HG03460 (cell line): ENCODE results near the gene DEPDC1B.
"Not testable (repeated sequence)": the region's sequence is repeated elsewhere in the genome, so short reads cannot be mapped to it uniquely, and the experiment has no call there.

Experiments used
- ATAC-seq: cut with Tn5 transposase; IDR thresholded peaks from one replicate; pipeline ENCODE4 v1.9.1; 2021; ENCODE audit not compliant: unreplicated experiment

DEPDC1B gene

DNA sequence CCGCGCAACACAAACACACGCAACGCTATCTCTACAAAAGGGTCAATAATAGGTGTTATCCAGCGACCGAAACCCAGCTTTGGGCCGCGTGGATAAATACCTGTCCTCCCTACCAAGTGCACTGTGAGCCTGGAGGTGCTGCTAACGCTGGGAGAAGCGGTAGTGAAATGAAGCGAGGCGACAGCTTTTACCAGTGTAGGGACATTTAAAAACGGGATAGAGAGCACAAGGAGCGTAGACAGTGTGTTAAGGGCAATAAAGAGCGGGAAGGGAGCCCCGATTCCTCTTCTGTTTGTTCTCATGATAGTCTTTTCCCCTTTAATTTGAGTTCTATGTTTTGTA lies 421 bp upstream of the DEPDC1B start:
- peak; percentile 18 for ATAC-seq

DNA sequence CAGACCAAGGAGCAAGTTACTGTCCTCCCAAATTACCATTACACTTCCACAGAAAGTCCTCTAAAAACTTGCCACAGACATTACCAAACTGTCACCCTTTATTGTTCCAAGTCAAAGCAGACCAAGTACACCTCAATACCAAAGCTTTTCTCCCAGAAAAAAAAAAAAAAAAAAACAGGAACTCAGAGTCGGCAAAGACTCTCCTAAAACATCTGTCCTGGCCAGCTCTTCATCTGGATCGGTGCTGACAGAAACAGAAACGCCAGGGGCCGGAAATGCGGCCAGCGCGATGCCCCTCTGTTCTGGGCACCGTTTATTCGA lies 718 bp downstream of the DEPDC1B start:
- no peak for ATAC-seq

DNA sequence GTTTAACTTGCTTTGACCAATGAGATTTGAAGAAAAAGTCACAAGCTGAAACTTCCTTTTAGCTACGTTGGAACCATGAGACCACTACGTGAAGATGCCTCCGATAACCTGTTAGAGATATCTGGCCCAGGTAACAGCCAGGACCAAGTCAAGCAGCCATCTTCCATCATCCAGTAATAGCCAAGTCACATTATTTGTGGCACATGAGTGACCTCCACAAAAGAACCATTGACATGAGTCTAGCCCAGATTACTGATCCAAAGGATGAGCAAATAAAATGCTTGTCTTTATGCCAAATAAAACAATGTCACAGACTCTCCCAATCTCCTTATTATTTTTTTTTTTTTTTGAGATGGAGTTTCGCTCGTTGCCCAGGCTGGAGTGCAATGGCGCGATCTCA lies 1.6 kb downstream of the DEPDC1B start:
- ATAC-seq: no peak

DNA sequence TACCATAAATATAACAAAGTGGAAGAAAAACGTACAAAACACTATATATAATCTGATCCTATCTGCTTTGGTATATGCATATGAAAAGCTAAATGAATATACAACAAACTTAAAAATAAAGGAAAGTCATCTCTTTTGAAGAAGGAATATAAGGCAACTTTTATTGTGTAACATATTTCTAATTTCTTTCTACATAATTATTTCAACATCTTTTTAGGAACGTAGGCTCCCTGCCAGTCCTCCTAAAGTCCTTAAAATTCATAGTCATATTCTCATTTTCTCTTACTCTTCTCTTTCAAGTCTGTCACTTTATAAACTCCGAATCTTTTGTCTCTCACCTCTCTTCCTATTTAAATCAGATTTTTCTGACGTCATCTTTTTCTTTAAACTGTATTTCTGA lies 9.6 kb downstream of the DEPDC1B start:
- ATAC-seq: no peak

DNA sequence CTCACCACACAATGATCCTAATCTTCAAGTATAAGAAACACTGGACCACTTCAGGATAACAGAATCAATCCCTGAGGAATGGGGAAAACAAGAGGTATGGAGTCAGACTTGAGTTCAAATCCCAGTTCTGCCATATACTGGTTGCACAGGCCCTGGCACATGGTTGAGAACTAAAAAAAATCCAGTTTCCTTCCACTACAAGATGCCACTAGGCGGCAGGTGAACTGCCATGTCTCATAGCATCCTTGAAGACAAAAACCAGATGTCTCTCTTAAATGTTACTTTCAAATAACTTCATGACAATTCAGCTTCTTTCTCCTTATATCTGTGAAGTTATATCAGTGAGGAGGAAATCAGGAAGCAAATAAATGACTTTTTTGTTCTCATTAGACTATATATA lies 11.0 kb downstream of the DEPDC1B start:
- ATAC-seq: no peak

DNA sequence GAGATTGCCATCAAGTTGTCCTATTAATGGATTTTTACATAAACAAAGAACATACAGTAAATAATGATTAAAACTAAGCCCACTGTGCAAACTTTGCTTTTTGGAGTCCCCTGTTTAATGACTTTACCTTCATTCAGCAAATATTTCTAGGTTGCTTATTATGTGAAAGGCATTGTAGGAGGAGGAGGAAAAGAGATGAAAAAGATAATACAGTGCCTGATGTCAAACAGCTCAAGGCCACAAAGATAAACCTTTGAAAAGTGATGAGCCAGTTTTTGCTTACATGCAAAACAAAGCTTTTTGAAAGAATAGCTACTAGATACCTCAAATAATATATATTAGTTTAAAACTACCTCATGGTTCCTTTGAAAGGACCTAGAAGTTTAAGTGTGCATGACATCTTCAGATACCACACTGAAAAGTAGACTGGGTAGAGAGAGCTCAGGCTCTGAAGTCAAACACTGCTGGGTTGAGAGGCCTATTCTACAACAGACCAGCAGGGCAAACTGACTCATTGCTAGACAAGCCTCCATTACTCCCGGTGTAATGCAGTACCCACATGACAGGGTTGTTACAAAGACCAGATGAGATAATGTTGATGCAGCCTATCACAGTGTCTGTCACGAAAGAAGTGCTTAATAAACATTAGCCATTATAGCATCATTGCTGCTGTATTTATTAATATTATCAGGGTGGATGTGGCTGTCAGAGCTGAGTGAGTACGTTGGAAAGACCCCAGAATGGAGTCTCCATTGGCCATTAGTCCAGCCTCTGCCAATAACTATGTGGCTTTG lies 11.8 kb downstream of the DEPDC1B start:
- ATAC-seq: peak; percentile 93

DNA sequence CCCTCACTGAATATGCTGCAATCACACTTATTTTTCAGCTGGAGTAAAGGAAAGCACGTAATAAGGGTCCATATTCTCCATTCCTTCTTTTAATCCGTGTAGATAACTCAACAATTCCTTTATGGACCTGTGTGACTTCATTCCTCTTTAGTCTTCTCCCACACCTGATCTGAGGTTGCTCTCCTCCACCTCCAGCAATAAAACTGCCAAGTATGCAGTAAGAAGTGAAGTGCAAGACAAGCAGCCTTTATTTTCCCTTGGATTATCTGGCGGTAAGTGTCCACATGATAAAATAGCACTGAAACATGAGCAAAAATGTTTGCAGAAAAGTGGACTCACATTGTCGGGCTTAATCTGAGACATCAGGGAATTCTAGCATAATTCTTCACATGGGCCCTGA lies 13.8 kb downstream of the DEPDC1B start:
- ATAC-seq: no peak

DNA sequence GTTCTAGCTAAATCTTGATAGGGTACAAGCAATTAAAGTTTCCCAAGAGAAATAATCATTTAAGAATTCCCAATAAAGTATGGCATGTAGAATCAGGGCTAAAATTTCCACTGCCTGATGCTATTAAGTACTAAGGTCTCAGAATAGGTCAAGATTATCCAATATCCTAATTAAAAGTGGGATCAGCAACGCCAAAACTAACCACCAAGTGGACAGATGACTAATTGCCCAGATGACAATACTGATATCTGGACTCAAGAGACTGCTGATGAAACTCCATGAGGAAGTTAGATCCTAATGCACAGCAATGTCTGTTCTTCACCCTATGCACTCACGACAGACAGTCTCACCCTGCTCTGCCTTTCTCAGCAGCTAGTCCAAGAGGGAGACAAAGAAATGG lies 14.3 kb downstream of the DEPDC1B start:
- ATAC-seq: no peak

DNA sequence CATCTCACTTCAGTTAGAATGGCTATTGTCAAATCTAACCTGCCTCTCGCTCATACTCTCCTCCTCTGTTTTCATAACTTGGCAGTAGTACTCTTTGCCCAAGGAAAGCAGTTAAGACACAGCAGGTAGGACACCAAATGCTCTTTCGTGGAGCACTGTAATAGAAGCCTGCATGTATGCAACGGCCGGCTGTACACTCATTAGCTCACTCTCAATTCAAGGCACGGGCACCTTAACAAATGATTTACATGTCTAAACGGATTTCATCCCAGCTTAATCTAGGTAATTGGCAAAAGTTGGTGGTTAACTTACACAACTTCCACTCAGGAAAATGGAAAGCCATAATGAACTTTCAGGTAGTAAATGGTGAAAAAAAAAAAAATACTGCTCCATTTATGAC lies 14.9 kb downstream of the DEPDC1B start:
- no peak for ATAC-seq

DNA sequence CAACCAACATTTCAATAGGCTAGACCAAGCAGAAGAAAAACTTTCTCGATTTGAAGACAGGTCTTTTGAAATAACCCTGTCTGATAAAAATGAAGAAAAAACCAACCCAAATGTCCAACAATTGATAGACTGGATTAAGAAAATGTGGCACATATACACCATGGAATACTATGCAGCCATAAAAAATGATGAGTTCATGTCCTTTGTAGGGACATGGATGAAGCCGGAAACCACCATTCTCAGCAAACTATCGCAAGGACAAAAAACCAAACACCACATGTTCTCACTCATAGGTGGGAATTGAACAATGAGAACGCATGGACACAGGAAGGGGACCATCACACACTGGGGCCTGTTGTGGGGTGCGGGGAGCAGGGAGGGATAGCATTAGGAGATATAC lies 18.0 kb downstream of the DEPDC1B start:
- ATAC-seq: not testable (repeated sequence)

DNA sequence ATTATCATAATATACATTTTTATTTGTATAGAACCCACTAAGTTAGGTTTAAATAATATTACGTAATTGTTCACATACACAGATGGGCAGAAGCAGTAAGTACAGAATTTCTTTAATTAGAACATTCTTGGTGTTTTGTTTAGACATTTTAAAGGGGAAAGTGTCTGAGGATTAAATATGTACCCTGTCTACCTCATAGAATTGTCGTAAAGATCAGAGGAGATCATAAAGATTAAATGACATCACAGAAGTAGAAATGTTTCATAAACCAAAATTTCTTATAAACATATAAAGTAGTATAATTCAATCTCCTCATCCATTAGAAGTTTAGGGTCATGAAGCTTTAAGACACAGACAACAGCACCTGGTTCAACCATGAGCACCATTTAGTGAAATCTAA lies 20.1 kb downstream of the DEPDC1B start:
- ATAC-seq: no peak

DNA sequence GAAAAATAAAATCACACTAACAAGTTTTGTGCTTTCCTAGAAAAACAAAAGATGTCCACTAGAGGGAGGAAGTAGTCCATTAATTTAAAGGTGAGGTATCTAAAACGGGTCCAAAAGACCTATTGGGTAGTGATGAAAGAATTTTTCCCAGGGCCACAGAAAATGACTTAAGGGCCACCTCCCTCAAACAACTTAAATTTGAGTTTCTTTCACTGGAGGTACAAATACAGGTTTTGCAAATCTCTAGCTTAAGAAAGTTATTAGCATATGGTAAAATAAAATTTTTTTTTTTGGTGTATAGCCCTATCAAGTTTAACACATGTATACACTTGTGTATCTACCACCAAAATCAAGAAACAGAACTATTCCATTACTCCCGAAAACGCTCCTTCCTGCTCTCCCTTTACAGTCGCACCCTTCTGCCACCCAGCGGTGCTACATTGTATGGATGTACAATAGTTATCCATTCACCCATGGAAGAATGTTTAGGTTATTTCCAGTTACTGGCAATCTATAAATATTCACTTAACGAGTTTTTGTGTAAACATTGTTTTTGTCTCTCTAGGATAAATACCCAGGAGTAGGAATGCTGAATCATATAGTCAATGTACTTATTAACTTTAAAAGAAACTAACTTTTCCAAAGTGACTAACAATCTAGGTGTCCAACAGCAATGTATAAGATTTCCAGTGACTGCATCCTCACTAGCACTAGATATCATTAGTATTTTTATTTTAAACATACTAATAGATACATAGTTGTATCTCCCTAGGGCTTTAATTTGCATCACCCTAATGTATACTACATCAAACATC lies 21.9 kb downstream of the DEPDC1B start:
- peak; percentile 61 for ATAC-seq

DNA sequence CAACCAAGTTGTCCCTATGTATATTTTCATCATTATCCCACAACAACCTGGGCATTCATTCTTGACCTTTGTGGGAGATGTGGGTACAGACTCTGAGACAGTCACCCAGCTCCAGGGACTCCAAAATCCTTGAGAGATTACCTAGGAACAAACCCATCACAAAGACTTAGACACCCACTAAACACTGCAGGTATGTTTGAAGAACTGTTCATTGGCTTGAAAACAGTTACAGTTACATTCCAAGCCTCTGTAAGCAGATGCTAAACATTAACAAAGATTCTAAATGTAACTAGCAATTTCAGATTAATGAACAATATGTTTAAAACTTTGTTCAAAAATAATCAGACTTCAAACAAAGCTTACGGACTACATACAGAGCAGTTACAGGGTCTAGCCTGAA lies 24.7 kb downstream of the DEPDC1B start:
- ATAC-seq: no peak

DNA sequence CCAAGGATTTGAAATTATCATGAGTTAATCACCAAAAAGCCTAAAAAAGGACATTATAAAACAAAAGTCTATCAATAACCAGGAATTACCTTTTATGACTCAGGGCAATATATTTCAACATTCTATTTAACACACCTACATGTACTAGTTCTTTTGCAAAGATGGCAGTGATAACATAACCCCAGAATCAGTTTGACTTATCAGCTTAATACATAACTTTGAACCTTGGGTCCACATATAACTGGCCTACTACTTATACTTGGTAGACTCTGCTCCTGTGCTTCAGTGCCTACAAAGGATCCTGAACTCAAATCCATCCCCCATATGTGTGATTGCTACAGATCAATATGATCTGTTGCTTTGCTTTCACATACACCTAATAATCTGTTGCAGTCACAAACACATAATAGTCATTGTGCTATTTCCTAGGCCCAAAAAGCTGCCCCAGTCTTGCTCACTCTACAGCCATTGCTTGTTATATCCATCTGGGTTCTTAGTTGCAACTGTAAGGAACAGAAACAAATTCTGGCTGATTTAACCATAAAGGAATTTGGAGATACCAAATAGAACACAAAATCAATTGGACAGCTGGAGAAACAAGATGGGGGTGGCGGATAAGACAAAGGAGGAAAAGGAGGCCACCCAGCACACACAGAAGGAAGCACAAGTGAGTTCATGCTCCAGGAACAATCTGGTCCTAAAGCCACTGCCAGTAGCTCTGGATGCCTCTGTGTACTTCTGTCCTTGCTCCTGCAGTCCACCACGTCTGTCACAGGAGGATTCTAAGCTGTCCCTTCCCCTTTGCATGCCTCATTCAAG lies 25.5 kb downstream of the DEPDC1B start:
- no peak for ATAC-seq

DNA sequence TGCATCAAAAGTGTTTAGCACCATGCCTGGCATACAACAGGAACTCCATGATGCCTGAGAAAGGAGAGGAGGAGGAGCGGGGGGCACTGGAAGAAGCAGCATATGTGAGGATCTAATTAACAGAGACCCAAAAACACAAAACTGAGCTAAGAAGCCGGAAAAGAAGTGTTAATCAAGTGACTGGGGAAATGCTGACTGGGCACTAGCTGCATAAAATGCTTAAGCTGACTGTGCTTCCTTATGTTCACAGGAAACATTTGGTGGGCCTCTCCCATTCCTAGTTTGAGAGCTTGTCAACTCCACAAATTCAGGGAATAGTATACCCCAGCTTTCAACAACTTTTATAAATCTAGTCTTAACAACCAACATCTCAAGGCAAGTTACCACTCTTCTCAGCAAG lies 26.6 kb downstream of the DEPDC1B start:
- ATAC-seq: no peak

DNA sequence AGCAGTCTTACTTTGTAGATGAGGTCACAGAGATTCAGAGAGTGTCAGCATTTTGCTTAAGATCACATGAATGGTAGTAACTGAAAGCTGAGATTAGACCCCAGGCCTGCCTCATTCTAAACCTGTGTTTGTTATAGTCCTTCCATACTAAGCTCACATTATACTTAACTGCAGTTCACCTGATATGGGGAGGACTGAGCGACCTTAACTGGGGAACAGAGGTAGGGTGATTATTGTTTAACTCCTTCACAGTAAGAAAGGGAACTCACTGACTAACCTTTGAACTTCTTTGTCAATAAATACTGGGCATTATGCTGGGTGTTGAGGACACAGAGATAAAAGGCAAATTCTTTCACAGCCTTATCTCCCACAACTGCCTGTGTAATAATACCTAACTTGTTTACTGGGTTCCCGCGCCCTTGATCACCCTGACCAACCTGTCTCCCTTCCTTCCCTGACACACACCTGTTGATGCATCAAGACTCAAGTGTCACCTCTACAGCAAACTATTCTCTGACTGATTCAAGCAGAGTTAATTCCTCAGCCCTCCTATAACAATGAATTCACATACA lies 27.2 kb downstream of the DEPDC1B start:
- no peak for ATAC-seq

DNA sequence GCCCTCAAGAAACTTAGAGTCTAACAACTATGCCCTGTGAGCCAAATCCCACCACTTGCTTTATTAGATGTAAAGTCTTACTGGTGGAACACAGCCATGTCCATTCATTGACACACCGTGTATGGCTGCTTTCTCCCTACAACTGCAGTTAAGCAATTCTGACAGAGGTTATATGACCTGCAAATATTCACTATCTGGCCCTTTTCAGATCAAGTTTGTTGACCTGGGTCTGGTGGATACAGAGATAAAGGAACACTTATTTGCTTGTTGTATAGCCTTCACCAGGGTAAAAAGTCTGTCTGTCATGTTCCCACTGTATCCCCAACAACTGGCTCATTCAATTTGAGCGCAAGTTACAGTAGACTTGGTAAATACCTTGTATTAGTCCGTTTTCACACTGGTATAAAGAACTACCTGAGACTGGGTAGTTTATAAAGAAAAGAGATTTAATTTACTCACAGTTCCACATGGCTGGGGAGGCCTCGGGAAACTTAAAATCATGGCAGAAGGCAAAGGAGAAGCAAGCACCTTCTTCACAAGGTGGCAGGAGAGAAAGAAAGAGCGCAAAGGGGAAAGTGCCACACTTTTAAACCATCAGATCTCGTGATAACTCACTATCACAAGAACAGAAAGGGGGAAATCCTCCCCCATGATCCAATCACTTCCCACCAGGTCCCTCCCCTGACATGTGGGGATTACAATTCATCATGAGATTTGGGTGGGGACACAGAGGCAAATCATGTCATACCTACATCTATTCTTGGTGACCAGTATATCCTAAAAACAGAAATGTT lies 27.9 kb downstream of the DEPDC1B start:
- ATAC-seq: no peak

DNA sequence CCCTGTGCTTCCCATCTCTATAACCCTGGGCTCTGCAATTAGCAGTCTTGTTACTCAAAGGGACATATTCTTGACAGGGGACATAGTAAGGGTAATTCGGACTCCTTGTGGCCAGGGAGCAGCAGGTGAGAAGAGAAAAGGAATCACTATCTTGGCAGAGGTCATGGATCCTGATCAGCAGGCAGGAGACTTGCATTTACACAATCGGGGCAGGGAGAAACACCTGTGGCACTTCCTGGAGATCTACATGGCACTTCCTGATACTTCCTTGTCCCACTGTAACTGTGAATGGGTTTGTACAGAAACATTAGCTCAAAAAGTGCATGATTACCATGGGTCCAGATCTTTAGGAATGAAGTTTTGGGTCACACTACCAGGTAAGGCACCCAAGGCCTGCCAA lies 29.2 kb downstream of the DEPDC1B start:
- ATAC-seq: no peak

DNA sequence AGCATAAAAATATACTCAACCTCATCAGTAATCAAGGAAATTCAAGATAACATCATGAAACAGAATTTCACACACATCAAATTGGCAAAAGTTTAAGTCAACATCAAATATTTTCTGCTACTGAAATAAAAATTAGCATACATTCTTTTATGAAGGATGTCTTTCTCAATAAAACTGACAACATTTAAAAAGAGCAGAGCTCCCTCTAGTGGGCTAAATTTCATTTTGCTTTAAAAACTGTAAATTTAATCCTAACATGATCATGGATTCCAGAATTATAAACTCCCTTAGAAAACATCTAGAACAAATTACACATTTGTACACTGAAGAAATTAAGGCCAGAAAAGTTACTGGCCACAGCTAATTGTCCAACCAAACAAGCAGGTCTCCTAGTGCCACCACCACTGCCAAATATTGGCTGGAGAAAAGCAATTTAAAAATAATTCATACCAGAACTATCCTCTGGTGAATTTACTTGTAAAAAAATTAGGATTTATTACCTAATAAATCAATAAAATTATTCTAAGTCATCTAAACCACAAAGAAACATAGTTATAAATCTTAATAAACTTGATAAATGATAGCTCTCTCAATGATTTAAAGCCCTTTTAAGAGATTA lies 31.2 kb downstream of the DEPDC1B start:
- no peak for ATAC-seq

DNA sequence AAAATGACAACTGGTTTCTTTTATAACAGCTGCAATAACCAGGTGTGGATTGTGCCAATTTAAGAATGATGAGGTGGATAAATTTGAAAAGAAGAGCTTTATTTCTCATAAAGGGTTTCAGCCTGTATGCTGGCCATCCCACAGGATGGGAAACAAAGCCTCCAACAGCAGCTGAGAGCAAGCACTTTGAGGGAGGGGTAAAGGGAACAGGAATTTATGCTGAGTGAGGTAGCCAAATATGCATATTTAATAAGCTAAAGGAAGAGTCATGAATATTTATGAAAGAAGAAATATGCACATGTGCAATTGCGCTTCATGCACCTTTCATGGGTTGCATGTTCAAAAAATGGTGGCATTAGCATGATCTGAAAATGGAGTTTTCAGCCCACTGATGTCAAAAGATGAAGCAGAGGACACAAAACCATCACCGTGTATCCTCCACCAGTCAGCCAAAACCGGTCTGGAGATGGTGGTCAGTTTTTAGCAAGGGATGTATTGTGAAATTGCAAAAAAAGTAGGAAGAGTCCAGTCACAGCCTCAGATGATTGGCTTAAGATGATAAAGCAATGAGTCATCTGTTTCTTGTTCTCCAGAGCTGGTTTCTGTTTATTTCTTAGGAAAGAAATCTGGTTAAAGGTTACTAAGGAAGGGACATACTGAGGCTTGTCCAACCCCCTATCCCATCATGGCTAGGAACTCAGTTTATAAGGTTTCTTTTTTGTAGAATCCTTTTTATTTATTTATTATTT lies 47.9 kb downstream of the DEPDC1B start:
- ATAC-seq: no peak
